GM21717 (cell line): ENCODE results near the gene ESPNL.

Source experiments
- ATAC-seq: cut with Tn5 transposase; IDR thresholded peaks from one replicate; pipeline ENCODE4 v1.9.1; 2021; ENCODE audit warnings: mild to moderate bottlenecking, moderate library complexity; ENCODE audit not compliant: unreplicated experiment

Gene ESPNL

DNA sequence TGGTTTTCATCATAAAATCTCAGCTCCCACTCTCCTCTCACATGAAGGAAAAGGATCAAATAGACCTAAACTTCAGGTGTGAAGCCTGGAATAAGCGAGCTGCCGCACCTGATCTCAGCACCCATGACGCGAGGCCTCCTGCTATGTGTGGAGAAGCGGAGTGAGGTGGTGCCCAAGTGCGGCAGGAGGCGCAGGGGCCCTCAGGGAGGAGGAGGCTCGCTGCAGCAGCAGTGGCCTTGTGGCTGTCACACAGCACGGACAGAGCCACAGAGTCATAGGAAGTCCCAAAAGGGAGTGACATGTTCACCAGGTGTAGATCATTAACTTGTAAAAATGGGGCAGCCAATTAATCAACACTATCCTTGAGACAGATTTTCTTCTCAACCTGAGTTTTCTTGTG, 30.3 kb upstream of the ESPNL start:
- ATAC-seq: no peak

DNA sequence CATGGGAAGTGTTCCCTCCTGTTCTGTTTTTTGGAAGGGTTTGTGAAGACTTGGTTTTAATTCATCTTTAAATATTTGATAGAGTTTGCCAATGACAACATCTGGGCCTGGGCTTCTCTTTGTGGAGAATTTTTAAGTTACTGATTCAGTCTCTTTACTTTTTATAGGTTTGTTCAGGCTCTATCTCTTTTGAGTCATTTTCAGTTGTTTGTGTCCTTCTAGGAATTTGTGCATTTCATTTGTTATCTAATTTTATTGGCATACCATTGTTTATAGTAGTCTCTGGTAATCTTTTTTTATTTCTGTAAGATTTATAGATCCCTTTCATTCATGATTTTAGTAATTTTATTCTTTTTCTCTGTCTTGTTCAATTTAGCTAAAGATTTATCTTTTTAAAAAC, 24.7 kb upstream of the ESPNL start:
- no peak for ATAC-seq

DNA sequence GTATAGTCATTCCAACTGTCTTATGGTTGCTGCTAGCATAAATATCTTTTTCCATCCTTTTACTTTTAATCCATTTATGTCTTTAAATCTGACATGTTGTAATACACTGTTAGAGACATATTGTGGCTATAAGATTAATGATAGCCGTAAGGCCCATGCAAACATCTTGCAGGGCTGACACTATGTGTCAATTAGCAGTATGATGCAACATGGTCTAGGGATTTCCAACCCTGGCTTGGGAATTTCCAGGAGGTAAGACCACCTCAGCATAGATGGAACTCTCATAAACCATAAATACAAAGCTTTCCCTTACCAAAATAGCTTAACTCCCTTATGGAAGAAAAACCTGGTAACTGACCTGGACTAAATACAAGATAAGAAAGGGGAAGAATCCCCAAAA, 22.8 kb upstream of the ESPNL start:
- ATAC-seq: no peak

DNA sequence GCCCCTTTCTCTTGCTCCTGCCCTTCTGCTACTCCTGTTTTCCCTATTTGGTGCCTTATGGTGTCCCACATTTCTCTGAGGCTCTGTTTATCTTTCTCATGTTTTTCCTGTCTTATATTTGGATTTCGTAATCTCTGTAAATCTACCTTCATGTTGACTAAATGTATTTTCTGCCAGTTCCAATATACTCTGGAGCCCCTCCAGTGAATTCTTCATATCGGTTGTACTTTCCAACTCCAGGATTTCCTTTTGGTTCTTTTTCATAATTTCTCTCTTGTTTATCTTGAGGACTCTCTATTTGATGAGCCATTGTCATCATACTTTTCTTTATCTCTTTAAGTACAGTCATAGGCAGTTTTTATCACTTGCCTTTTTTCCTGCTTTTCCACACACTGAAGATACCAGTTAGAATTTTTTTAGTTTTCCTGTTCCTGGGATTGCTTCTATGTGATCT, 20.2 kb upstream of the ESPNL start:
- no peak for ATAC-seq

DNA sequence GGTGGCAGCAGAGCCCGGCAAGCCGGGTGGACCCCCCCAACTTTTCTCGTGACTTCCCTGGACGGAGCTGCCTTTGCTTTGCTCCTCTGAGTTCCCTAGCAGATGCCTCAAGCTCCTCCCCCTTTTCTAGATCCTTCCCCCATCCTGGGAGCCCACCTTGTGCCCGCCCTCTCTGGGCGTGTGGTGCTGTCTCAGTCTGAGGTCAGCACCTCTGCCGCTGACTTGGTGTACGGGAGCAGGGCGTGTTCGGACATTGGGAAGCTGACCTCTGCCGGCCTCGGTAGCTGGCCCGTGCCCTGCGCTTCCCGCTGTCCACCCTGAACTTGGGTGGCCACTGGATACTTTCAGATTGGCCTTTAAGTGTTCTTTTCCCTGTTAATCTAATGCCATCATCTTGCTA, 19.6 kb upstream of the ESPNL start:
- ATAC-seq: no peak

DNA sequence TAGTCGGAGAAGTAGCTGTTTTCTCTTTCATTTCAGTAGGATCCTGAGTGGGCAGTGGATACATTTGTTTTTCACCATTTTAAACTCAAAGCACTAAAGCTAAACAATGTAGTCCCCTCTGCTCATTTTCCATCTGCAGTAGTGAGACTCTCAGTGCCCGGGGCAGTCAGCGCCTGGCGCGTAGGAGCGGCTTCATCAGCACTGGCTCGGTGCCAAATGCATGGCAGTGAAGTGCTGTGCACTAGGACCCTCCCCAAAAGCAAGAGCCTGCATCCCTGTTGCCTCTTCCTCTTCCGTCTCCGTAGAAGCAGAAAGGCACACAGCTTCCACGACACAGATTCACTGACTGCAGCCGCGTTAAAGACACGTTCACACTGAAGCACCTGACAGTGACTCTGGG, 19.0 kb upstream of the ESPNL start:
- no peak for ATAC-seq

DNA sequence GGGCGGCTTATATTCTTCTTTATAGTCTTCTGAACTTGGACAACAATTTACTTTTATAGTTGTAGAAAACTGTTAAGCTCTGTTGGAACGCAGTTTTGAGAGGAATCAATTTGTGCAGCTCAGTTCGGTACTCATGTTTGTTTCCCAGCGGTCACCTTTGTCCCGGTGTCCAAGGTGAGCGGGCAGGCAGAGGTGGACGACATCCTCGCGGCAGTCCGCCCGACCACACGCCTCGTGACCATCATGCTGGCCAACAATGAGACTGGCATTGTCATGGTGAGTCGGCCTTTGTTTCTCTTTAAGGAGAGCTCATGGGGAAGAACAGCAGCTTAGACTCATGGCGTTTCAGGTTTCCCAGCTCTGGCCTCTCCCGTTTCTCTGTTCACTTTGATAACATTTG, 18.6 kb upstream of the ESPNL start:
- no peak for ATAC-seq

DNA sequence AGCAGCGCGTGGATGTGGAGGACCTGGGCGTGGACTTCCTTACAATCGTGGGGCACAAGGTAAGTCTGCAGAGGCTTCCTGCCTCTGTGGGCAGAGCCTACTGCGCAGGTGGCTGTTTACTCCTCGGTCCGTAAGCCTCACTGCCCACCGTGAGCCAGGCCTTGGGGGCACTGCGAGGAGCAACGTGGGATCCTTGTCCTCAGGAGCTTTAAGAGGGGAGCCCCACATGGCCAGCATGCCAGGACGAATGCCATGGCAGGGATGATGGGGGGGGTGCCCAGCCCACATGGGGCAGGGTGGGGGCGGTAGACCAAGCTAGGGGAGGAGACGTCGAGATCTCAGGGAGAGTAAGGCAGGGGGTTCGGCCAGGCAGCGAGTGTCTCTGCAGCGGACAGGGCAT, 18.0 kb upstream of the ESPNL start:
- ATAC-seq: no peak

DNA sequence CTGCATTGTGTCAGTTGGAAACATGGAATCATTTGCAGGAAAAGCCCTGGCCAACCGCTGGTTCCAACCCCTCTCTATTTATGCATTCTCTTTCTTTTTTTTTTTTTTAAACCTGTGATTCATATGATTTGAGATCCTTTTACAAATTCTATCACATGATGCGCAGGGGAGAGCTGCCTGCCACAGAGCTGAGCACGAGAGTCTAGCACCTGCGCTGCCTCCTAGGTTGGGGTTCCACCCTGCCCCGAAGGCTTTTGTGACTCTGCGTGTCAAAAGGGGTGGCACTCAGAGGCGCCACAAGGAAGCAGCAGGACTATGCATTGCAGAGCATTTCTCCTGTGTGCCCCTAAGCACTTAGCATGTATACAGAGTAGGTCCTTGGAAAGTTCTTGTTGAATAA, 17.3 kb upstream of the ESPNL start:
- no peak for ATAC-seq

DNA sequence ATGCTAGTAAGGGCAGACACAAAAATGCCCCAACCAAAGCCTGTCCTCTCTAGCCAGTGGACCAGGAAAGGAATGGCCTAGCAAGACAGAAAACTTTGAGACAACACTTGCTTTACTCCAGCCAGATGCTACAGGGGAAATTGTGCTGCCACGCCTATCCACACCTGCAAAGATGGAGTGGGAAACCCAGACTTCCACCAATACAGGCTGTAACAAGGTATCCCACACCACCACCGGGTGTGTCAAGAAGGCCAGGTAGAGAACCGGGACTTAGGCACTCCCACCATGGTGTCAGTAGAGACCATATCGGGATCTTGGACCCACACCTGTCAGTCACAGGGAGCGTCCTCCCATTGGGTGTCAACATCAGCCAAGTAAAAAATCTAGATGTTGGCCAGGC, 16.2 kb upstream of the ESPNL start:
- no peak for ATAC-seq

DNA sequence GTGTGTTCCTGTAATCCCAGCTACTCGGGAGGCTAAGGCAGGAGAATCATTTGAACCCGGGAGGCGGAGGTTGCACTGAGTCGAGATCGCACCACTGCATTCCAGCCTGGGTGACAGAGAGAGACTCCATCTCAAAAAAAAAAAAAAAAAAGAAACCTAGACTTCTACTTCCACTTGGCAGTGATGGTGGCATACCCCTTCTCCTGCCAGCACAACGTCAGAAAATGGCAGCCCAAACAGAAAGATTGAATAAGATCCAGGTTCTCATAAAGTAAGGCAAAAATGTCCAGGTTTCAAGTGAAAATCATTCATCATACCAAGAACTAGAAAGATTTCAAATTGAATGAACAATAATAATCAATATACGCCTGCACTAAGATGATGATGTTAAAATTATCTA, 15.4 kb upstream of the ESPNL start:
- no peak for ATAC-seq

DNA sequence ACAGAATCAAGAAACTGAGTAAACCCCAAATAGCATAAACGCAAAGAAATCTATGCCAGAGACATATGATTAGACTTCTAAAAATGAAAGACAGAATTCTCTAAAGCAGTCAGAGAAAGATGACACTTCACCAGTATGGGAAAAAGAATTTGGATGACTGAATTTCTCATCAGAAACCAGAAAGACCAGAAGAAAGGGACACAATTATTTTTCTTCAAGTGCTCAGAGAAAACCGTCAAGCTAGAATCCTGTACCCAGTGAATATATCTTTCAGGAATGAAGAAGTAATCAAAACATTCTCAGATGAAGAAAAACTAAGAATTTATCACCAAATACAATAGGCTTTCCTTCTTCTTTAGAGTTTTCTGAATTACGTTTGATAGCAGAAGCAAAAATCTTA, 14.2 kb upstream of the ESPNL start:
- no peak for ATAC-seq

DNA sequence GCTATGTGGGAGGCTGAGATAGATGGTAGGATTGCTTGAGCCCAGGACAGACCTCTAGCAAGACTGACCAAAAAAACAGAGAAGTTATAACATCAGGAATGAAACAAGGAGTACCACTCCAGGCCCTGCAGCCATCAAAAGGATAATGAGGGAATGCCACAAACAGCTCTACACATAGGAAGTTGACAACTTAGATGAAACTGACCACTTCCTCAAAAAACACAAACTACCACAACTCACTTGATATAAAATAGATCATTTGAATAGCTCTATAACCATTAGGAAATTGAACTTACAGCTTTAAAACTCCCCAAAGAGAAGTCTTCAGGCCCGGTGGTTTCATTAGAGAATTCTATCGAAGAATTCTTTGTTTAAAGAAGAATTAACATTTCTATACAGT, 12.9 kb upstream of the ESPNL start:
- ATAC-seq: no peak

DNA sequence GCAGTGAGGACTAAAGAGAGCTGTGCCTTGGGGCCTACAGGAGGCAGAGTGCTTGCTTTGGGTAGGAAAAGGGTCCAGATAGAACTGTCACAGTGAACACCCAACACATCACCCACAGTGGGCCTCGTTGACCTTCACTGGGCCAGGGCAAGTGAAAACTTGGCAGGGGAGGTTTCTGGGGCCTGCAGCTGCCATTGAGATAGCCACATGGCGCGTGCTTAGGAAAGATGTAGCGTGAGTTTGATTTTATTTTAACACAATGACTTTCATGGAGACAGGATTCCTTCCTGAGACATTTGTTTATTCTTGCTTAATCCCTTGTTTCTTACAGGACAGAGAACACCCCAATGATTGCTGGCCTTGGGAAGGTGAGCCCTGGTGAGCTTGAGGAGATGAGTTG, 9.3 kb upstream of the ESPNL start:
- ATAC-seq: no peak

DNA sequence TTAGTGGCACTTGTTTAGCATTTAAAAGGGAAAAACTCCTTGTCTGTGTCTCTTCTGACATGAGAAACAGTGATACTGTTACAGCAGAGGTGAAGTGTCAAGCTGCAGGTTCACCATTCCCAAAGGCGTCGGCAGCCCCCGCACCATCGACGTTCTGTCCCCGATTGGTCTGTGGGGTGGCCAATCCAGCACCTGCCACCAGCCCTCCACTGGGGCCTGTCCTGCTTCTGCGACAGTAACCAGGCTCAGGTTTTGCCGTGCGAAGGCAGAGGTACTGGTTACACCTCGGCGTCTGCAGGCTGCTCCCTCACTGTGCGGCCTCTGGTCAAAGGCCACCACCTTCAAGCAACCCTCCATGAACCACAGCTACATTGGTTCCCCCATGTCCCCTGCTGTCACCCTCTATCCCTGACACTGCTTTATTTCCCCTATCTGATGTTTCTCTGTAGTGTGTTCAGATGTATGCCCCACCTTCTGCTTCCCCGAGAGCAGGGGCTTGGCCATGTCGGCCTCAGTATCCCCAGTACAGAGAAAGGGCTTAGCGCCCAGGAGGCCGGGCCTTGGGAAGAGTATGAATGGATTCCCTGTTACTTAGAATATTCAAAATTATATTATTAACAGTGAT, 8.6 kb upstream of the ESPNL start:
- ATAC-seq: no peak

DNA sequence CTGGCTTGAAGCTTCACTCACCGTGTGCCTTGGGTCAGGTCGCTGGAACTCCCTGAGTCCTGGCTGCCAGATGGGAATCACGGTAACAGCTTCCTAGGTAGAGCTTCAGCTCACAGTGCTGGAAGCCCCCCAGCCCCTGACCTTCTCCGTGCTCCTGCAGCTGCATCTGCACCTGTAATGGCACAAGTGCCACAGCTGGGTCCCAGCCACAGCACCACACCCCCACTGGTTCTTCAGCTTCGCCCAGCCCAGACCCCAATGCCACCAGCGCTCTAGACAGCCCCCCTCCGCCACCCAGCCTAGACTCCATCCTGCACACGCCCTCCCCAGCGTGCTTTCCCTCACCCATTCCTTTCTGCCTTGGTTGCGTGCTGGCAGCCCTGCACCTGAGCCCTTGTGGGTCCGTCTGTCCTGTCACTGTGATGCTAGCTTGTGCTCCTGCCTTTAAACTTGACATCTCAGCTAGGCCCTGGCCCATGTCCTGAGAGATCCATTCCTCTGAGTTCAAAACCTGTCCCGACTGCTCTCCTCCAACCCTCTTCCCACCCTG, 7.6 kb upstream of the ESPNL start:
- no peak for ATAC-seq

DNA sequence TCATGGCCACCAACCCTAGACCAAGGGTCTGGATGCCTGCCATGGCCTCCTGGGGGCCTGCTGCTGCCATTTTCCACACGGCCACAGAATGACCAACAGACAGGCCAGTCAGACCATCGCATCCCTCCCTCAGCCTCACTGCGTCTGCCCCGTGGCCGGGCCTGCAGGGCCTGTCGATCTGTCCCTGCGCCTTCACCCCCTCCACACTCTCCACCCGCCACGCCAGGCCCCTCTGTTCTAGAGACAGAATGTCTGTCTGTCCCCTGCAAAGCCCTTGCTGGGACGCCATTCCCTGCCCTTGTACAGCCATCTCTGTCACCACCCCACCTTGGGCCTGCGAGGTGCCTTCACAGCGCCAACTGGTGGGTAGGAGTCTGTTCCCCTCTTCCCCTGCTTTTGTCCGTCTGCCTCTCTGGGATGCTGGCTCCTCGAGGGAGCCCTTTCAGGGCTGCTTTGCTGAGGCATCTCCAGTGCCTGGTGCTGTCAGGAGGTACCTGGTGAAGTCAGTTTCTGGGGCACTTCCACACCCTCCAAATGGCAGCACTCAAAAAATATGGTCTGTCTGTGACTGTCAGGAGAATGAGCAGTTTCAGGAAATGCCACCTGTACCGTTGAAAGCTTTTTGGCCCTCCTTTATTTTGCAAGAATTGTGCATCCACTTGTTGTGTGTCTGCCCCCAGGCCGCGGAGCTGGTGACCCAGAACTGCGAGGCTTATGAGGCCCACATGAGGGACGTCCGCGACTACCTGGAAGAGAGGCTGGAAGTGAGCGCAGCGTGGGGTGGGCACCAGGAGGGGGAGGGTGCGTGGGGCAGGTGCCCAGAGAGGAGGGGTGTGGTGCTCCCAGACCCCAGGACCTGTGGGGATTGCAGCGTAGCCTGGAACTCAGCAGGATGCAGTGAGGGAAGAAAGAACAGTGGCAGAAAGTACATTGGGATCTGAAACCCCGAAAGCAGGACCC, 6.7 kb upstream of the ESPNL start:
- no peak for ATAC-seq

DNA sequence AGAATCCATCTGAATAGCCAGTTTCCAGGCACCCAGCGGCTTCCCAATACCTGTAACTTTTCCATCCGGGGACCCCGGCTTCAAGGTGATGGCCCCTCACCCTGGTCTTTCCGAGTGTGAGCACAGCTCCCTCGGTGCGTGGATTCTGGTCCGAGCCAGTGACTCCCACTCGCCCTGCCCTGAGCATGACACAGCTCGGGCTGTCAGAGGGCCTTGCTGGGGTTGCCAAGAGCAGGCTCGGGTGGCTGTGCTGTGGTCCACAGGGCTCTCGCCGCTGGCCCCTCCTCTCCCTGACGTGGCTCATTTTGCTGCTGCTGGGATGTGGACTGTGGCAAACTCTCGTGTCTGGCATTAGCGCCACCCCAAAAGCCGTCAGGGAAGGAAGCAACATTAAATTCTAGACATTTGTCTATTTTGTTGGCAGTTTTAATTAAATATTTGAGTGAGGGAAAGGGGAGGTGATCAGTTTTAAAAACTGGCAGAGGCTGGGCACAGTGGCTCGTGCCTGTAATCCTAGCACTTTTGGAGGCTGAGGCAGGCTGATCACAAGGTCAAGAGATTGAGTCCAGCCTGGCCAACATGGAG, 5.6 kb upstream of the ESPNL start:
- ATAC-seq: no peak

DNA sequence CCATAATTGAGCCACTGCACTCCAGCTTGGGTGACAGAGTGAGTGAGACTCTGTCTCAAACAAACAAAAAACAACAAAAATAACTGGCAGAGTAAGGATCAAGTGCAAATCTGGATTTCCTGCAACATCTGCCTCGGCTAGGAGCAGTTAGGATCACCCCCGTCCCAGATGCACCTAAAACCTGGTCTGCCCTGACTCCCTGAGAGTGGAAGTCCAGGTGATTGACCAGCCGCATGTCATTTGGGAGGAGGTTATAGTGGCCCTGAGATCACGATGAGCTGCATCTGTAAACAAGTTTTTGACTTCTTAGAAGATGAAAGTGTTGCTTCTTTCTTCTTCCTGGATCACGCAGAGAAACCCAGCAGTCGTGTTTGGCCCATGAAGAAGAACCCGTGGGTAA, 5.0 kb upstream of the ESPNL start:
- ATAC-seq: no peak

DNA sequence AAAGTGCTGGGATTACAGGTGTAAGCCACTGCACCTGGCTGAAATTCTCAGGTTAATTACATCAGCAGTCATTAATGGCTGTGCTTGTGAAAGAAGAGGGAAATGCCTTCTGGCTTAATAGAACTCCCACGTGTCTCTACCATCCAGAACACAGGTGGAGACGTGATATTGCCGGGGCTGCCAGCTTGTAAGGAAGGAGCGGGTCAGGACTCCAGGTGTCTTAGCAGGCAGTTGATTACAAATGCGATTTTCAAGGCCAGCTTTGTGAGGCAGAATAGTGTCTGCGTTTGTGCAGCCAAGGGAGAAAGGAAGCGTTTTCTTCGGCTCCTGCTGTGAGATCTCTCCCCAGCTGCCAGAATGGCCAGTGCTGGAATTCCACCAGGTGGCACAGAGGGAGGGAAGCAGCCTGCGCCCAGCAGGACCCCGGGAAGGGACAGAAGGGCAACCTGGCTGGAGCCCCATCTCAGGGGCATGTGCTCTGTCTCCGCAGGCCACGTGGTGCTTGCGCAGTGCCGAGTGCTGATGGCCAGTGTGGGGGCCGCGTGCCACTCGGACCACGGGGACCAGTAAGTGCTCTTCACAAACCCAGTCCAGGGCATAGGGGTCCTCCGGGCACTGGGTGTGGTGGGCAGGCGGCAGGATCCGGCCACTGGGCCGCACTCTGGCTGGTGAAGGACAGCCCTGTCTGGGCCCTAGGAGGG, 3.7 kb upstream of the ESPNL start:
- ATAC-seq: no peak
